GM10248 (cell line): ENCODE results near the gene RSBN1.

Experiments used
- CTCF ChIA-PET: fragments of 300-600 bp; sonication (Branson Sonifier 250); formaldehyde crosslinking; extraction: SDS; loops from one replicate; lab custom pipeline; 2021; ENCODE audit warnings: antibody characterized with exemption; lab: Yijun Ruan, JAX
- POLR2A ChIA-PET: fragments of 350-650 bp; sonication (Branson Sonifier 250); formaldehyde crosslinking; extraction: SDS; loops from one replicate; lab custom pipeline; 2020; ENCODE audit warnings: antibody characterized with exemption; lab: Yijun Ruan, JAX
- DNase-seq: peaks from one replicate; pipeline ENCODE4 v3.0.0; 2012; ENCODE audit errors: extremely low spot score
- TF ChIP-seq, protein P1 (sequence below): IDR thresholded peaks from 2 replicates; pipeline ENCODE4 v1.5.1; 2012; ENCODE audit warnings: mild to moderate bottlenecking, low read depth; ENCODE audit errors: extremely low read depth, missing control alignments, control extremely low read depth

RSBN1 gene

DNA sequence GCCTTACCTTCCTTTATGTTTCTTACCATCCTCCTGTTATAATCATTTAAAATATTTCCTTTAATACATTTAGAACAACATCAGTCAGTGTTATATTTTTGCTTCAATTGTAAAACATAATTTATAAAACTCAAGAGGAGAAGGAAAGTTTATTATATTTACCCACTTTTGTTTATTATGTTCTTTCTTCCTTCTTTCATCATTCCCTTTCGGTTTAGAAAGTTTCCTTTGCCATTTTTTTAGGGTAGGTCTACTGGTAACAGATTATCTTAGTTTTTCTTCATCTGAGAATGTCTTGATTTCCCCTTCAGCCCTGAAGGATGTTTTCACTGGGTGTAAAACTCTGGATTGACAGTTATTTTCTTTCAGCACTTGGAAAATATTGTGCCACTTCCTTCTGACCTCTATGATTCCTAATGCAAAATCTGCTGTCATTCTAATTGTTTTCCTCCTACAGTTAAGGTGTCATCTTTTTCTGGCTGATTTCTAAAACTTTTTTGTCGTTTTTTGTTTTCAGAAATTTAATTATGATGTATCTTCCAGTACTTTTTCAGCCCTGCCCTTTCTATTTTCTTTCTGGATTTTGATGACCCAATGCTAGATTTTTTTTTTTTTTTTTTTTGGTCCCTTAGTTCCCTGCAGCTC is 34.2 kb upstream of the RSBN1 start:
- ChIA-PET POLR2A (no interaction called here), CTCF (no interaction called here)
- DNase-seq = no peak
- TF ChIP-seq, protein P1, sequence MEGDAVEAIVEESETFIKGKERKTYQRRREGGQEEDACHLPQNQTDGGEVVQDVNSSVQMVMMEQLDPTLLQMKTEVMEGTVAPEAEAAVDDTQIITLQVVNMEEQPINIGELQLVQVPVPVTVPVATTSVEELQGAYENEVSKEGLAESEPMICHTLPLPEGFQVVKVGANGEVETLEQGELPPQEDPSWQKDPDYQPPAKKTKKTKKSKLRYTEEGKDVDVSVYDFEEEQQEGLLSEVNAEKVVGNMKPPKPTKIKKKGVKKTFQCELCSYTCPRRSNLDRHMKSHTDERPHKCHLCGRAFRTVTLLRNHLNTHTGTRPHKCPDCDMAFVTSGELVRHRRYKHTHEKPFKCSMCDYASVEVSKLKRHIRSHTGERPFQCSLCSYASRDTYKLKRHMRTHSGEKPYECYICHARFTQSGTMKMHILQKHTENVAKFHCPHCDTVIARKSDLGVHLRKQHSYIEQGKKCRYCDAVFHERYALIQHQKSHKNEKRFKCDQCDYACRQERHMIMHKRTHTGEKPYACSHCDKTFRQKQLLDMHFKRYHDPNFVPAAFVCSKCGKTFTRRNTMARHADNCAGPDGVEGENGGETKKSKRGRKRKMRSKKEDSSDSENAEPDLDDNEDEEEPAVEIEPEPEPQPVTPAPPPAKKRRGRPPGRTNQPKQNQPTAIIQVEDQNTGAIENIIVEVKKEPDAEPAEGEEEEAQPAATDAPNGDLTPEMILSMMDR = no peak

DNA sequence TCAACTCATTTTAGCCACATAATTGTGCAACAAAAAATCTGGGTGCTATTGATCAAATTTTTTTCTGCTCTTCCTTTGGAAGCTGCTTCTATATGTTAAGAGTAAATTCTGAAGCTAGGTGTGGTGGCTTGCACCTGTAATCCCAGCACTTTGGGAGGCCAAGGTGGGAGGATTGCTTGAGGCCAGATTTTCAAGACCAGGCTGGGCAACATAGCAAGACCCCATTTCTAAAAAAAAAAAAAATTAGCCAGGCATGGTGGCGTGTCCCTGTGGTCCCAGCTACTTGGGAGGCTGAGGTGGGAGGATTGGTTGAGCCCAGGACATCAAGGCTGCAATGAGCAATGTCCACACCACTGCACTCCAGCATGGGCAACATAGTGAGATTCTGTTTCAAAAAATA is 24.3 kb upstream of the RSBN1 start:
- DNase-seq = no peak
- TF ChIP-seq, protein P1 = no peak
- ChIA-PET CTCF (interaction anchor here (0.7 to 4.2 kb wide), 14 partner anchors 18 to 127 kb away, joined by 3 to 34 read pairs (median 6); partner anchors contain the start of genes AP4B1, DCLRE1B and PHTF1), POLR2A (interaction anchor here (0.7 kb wide), 1 partner anchor 67 kb away, joined by 4 read pairs; no protein-coding TSS in a partner anchor)

DNA sequence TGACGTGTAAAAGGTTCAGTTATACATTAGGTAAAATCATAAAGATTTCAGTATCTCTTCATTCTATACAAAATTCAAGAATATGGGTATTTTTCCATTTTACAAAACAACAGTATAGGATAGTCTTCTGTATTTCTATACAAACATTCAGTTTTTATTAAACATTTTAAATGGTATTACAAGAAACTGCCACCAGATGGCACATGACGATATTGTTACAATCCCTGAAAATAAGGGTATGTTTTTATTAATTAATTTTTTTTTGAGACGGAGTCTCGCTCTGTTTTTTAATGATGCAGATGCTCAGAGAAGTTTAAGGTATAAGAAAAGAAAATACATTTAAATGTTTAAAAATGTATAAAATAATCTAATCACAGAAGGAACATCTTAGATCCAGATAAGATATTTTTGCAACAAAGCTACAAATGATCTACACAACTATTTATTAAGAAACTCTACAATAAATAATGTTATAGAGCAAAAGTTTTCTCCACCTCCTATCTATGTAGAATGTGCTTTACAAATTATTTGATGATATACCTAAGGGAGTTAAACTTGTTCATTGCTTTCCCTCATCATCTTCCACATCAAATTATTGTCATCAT is 23.5 kb upstream of the RSBN1 start:
- POLR2A ChIA-PET = interaction anchor here (0.7 kb wide), 1 partner anchor 68 kb away, joined by 4 read pairs; no protein-coding TSS in a partner anchor
- DNase-seq = peak; percentile 42
- CTCF ChIA-PET = interaction anchor here (0.7 to 4.2 kb wide), 35 partner anchors 8 to 447 kb away, joined by 3 to 34 read pairs (median 4); partner anchors contain the start of genes AP4B1, DCLRE1B, HIPK1 and PHTF1

DNA sequence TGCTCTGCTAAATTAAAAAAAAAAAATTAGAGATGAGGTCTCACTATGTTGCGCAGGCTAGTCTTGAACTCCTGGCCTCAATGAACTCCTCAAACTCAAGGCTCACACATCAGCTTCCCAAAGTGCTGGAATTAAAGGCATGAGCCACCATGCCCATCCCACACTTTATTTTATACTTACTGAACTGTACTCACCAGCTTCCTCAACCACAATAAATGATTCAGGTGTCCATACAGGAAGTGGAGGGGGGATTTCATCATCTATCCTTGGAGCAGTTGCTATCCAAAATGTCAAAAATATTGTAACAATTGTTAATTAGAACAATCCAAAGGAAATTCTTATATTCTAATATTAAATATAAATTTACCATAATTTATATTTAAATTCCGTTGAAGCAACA is 22.4 kb upstream of the RSBN1 start:
- POLR2A ChIA-PET = no interaction called here
- TF ChIP-seq, protein P1 = no peak
- no peak for DNase-seq
- CTCF ChIA-PET = interaction anchor here (0.8 to 4.2 kb wide), 29 partner anchors 11 to 448 kb away, joined by 3 to 34 read pairs (median 4); partner anchors contain the start of genes AP4B1, DCLRE1B, HIPK1 and RSBN1

More for the DNA sequence above, 23.5 kb upstream of the RSBN1 start:
- TF ChIP-seq, protein P1 = peak; percentile 35

DNA sequence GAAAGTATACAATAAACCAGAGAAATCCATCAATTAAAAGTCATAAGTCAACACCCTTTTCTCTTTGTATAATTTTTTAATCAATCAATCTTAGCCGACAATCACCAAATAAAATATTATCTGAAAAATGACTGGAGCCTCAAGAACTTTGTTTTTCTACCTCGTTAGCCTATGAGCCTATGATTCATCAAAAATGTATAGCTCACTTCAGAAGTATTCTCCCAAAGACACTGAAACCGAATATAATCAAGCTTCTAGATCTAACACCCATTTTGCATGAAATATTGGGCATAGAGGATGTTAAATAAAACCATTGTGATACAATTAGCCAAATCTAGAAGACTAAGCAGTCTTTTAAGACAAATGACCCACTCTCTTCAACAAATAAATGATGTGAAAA is 17.8 kb upstream of the RSBN1 start:
- DNase-seq = no peak
- TF ChIP-seq, protein P1 = no peak
- POLR2A ChIA-PET = no interaction called here
- CTCF ChIA-PET = no interaction called here

DNA sequence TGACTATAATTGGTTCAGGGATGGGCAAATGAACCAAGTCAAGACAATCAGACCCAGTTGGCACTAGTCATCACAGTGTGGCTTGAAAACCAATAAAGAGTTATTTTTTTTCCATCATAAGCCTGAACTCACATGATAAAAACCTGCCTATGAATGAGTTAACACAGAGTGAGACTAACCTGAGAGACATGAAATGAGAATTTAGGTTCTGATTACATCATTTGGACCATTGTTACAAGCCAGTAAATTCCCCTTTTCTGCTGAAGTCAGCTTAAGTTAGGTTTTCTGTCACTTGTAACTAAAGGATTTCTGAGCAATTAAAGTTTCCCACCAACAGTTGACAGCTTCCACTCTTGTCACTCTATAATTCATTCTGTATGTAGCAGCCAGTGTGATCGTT is 9.6 kb upstream of the RSBN1 start:
- TF ChIP-seq, protein P1 = no peak
- POLR2A ChIA-PET = no interaction called here
- CTCF ChIA-PET = no interaction called here

More for the DNA sequence above, 9.6 kb upstream of the RSBN1 start:
- DNase-seq = no peak
